ENCODE measurements around the gene RNF26. TPM values are rescaled to one million over a fixed set of nuclear protein-coding genes. Genes with fewer than 3 reads are reported as not detected.

Gene RNF26
- total RNA-seq, 1 donor from 2014 or later: 2.6 TPM

GRCh38 chr11:119369132-119369925 lies 35.0 kb downstream of the RNF26 start:
- DNase-seq (ENCODE audit: low read depth): no peak

GRCh38 chr11:119370486-119371046 lies 36.2 kb downstream of the RNF26 start:
- peak; percentile 78 for DNase-seq (ENCODE audit: low read depth)

GRCh38 chr11:119371067-119371601 lies 36.8 kb downstream of the RNF26 start:
- DNase-seq (ENCODE audit: low read depth): no peak

GRCh38 chr11:119371778-119372182 lies 37.5 kb downstream of the RNF26 start:
- DNase-seq (ENCODE audit: low read depth): peak; percentile 91

- no peak for DNase-seq (ENCODE audit: low read depth)
Observed at GRCh38 chr11:119372260-119373058, 38.1 kb downstream of the RNF26 start.

- no peak for DNase-seq (ENCODE audit: low read depth)
Observed at GRCh38 chr11:119373059-119373920, 39.0 kb downstream of the RNF26 start.

GRCh38 chr11:119373921-119374631 lies 39.7 kb downstream of the RNF26 start:
- DNase-seq (ENCODE audit: low read depth): peak; percentile 85

GRCh38 chr11:119374632-119375336 lies 40.5 kb downstream of the RNF26 start:
- peak; percentile 79 for DNase-seq (ENCODE audit: low read depth)

- DNase-seq (ENCODE audit: low read depth): peak; percentile 88
Observed at GRCh38 chr11:119375337-119376196, 41.2 kb downstream of the RNF26 start.

GRCh38 chr11:119376197-119376847 lies 42.0 kb downstream of the RNF26 start:
- DNase-seq (ENCODE audit: low read depth): peak; percentile 76

GRCh38 chr11:119377112-119377901 lies 43.0 kb downstream of the RNF26 start:
- no peak for DNase-seq (ENCODE audit: low read depth)

- DNase-seq (ENCODE audit: low read depth): no peak
Observed at GRCh38 chr11:119377961-119378667, 43.8 kb downstream of the RNF26 start.

- peak; percentile 74 for DNase-seq (ENCODE audit: low read depth)
Observed at GRCh38 chr11:119378851-119379465, 44.6 kb downstream of the RNF26 start.

- DNase-seq (ENCODE audit: low read depth): no peak
Observed at GRCh38 chr11:119380160-119380826, 46.0 kb downstream of the RNF26 start.

- DNase-seq (ENCODE audit: low read depth): peak; percentile 43
Observed at GRCh38 chr11:119380827-119381180, 46.5 kb downstream of the RNF26 start.
